ENCODE measurements around the gene SMIM35. TPM values are rescaled to one million over a fixed set of nuclear protein-coding genes. Genes with fewer than 3 reads are reported as not detected.
"Not testable (repeated sequence)": the region's sequence is repeated elsewhere in the genome, so short reads cannot be mapped to it uniquely, and the experiment has no call there.

SMIM35 gene
- total RNA-seq, 2 experiments from 2014 or later, result 3.2 to 4.0 TPM

GRCh38 chr11:118017111-118017510, 69.7 kb downstream of the SMIM35 start:
- Mint-ChIP-seq H3K27me3 (no peaks in the 10 kb centered on the region), H3K36me3 (peaks cover 49% of the 10 kb centered on the region), H3K4me3 (no peak overlapping the region), H3K27ac (peak overlapping the region; percentile 92), H3K9me3 (ENCODE audit: low read depth) (peaks cover 25% of the 10 kb centered on the region), H3K4me1 (peaks cover 59% of the 10 kb centered on the region)
- no peak for DNase-seq
- CTCF ChIA-PET, result interaction anchor here (1.9 to 2.6 kb wide), 3 partner anchors 8 to 66 kb away, joined by 7 to 22 read pairs (median 9); no protein-coding TSS in a partner anchor
- ATAC-seq, result no peak

- Mint-ChIP-seq H3K36me3 (peaks cover 48% of the 10 kb centered on the region), H3K4me3 (no peak overlapping the region), H3K27ac (peak overlapping the region; percentile 92), H3K4me1 (peaks cover 67% of the 10 kb centered on the region), H3K27me3 (no peaks in the 10 kb centered on the region), H3K9me3 (ENCODE audit: low read depth) (peaks cover 22% of the 10 kb centered on the region)
- CTCF ChIA-PET, result interaction anchor here (0.7 to 2.6 kb wide), 18 partner anchors 9 to 192 kb away, joined by 3 to 28 read pairs (median 4); partner anchors contain the start of genes FXYD2 and IL10RA
- DNase-seq (no peak), ATAC-seq (peak; percentile 59)
These were observed 70.7 kb downstream of the SMIM35 start for GRCh38 chr11:118016104-118016503.

GRCh38 chr11:118015385-118015841, 71.3 kb downstream of the SMIM35 start:
- Mint-ChIP-seq H3K27me3 (no peaks in the 10 kb centered on the region), H3K36me3 (peaks cover 45% of the 10 kb centered on the region), H3K4me1 (peaks cover 74% of the 10 kb centered on the region), H3K27ac (peak overlapping the region; percentile 92), H3K4me3 (peak overlapping the region; percentile 46), H3K9me3 (ENCODE audit: low read depth) (peaks cover 22% of the 10 kb centered on the region)
- DNase-seq (peak; percentile 77), ATAC-seq (peak; percentile 59)
- CTCF ChIA-PET, result interaction anchor here (0.6 to 2.6 kb wide), 19 partner anchors 9 to 937 kb away, joined by 3 to 28 read pairs (median 4); partner anchors contain the start of genes FXYD2 and IL10RA

GRCh38 chr11:118014022-118014421, 72.7 kb downstream of the SMIM35 start:
- ATAC-seq, result no peak
- CTCF ChIA-PET, result interaction anchor here (1.0 kb wide), 2 partner anchors 23 to 35 kb away, joined by 3 read pairs; no protein-coding TSS in a partner anchor
- no peaks in the 10 kb centered on the region for H3K27me3 Mint-ChIP-seq
- H3K4me1 Mint-ChIP-seq, result peaks cover 88% of the 10 kb centered on the region
- peak overlapping the region; percentile 68 for H3K27ac Mint-ChIP-seq
- peaks cover 38% of the 10 kb centered on the region for H3K36me3 Mint-ChIP-seq
- DNase-seq, result no peak
- H3K9me3 Mint-ChIP-seq (ENCODE audit: low read depth), result peaks cover 18% of the 10 kb centered on the region
- peak overlapping the region; percentile 15 for H3K4me3 Mint-ChIP-seq

GRCh38 chr11:118012083-118012669, 74.6 kb downstream of the SMIM35 start:
- CTCF ChIA-PET, result interaction anchor here (1.1 to 1.6 kb wide), 5 partner anchors 10 to 189 kb away, joined by 4 to 5 read pairs (median 4); no protein-coding TSS in a partner anchor
- Mint-ChIP-seq H3K27me3 (no peaks in the 10 kb centered on the region), H3K4me1 (peaks cover 99% of the 10 kb centered on the region), H3K27ac (peak overlapping the region; percentile 83), H3K4me3 (no peak overlapping the region), H3K9me3 (ENCODE audit: low read depth) (peaks cover 4% of the 10 kb centered on the region), H3K36me3 (peaks cover 22% of the 10 kb centered on the region)
- ATAC-seq, result peak; percentile 28
- DNase-seq, result peak; percentile 61

- Mint-ChIP-seq H3K36me3 (peaks cover 20% of the 10 kb centered on the region), H3K9me3 (ENCODE audit: low read depth) (no peaks in the 10 kb centered on the region), H3K27ac (peak overlapping the region; percentile 83), H3K4me1 (peaks cover 99% of the 10 kb centered on the region), H3K27me3 (no peaks in the 10 kb centered on the region), H3K4me3 (no peak overlapping the region)
- CTCF ChIA-PET, result interaction anchor here (1.1 to 39.2 kb wide), 3 partner anchors 9 to 62 kb away, joined by 3 to 459 read pairs (median 4); no protein-coding TSS in a partner anchor
- no peak for DNase-seq
- ATAC-seq, result no peak
These were observed 75.9 kb downstream of the SMIM35 start for GRCh38 chr11:118010738-118011461.

- CTCF ChIA-PET, result interaction anchor here (39.2 kb wide), 1 partner anchor 61 kb away, joined by 459 read pairs; no protein-coding TSS in a partner anchor
- ATAC-seq (no peak), DNase-seq (no peak)
- H3K4me3 Mint-ChIP-seq, result no peak overlapping the region
- H3K36me3 Mint-ChIP-seq, result peaks cover 26% of the 10 kb centered on the region
- H3K27me3 Mint-ChIP-seq, result no peaks in the 10 kb centered on the region
- H3K4me1 Mint-ChIP-seq, result peaks cover 99% of the 10 kb centered on the region
- H3K27ac Mint-ChIP-seq, result peak overlapping the region; percentile 49
- no peaks in the 10 kb centered on the region for H3K9me3 Mint-ChIP-seq (ENCODE audit: low read depth)
These were observed 76.7 kb downstream of the SMIM35 start for GRCh38 chr11:118009864-118010737.

GRCh38 chr11:118008271-118008911, 78.4 kb downstream of the SMIM35 start:
- no peak for ATAC-seq
- peaks cover 26% of the 10 kb centered on the region for H3K36me3 Mint-ChIP-seq
- H3K4me3 Mint-ChIP-seq, result peak overlapping the region; percentile 52

GRCh38 chr11:118007563-118008270, 79.0 kb downstream of the SMIM35 start:
- Mint-ChIP-seq H3K4me1 (peaks cover 99% of the 10 kb centered on the region), H3K36me3 (peaks cover 26% of the 10 kb centered on the region), H3K4me3 (peak overlapping the region; percentile 52), H3K27ac (peak overlapping the region; percentile 98)
- not testable (repeated sequence) for H3K27me3 Mint-ChIP-seq; H3K9me3 Mint-ChIP-seq (ENCODE audit: low read depth)
- peak; percentile 56 for ATAC-seq
- CTCF ChIA-PET, result interaction anchor here (0.7 to 39.2 kb wide), 15 partner anchors 8 to 59 kb away, joined by 3 to 459 read pairs (median 4); partner anchors contain the start of gene IL10RA
- DNase-seq, result peak; percentile 79

More at GRCh38 chr11:118008271-118008911, 78.4 kb downstream of the SMIM35 start:
- Mint-ChIP-seq H3K27ac (peak overlapping the region; percentile 98), H3K4me1 (peaks cover 99% of the 10 kb centered on the region), H3K9me3 (ENCODE audit: low read depth) (peaks cover 6% of the 10 kb centered on the region), H3K27me3 (no peaks in the 10 kb centered on the region)
- CTCF ChIA-PET, result interaction anchor here (0.9 to 39.2 kb wide), 10 partner anchors 11 to 60 kb away, joined by 3 to 459 read pairs (median 6); no protein-coding TSS in a partner anchor
- no peak for DNase-seq

- CTCF ChIA-PET, result interaction anchor here (0.7 to 39.2 kb wide), 14 partner anchors 9 to 58 kb away, joined by 3 to 459 read pairs (median 4); partner anchors contain the start of gene IL10RA
- peaks cover 6% of the 10 kb centered on the region for H3K9me3 Mint-ChIP-seq (ENCODE audit: low read depth)
- ATAC-seq (peak; percentile 2), DNase-seq (no peak)
- peaks cover 26% of the 10 kb centered on the region for H3K36me3 Mint-ChIP-seq
- peaks cover 99% of the 10 kb centered on the region for H3K4me1 Mint-ChIP-seq
- H3K4me3 Mint-ChIP-seq, result peak overlapping the region; percentile 16
- peak overlapping the region; percentile 98 for H3K27ac Mint-ChIP-seq
- no peaks in the 10 kb centered on the region for H3K27me3 Mint-ChIP-seq
These were observed 79.7 kb downstream of the SMIM35 start for GRCh38 chr11:118007040-118007439.

- no peaks in the 10 kb centered on the region for H3K27me3 Mint-ChIP-seq
- no peak overlapping the region for H3K4me3 Mint-ChIP-seq
- CTCF ChIA-PET, result interaction anchor here (1.2 to 39.2 kb wide), 6 partner anchors 9 to 199 kb away, joined by 3 to 459 read pairs (median 17); no protein-coding TSS in a partner anchor
- peaks cover 100% of the 10 kb centered on the region for H3K4me1 Mint-ChIP-seq
- H3K27ac Mint-ChIP-seq, result peak overlapping the region; percentile 98
- peaks cover 6% of the 10 kb centered on the region for H3K9me3 Mint-ChIP-seq (ENCODE audit: low read depth)
- H3K36me3 Mint-ChIP-seq, result peaks cover 31% of the 10 kb centered on the region
- DNase-seq, result no peak
- ATAC-seq, result no peak
These were observed 80.6 kb downstream of the SMIM35 start for GRCh38 chr11:118006153-118006534.
